HuH-7.5 (cell line): ENCODE measurements around the gene ATG101.
A peak's percentile ranks its signal among the peaks of the same experiment; 100 is the strongest.
"Not testable (repeated sequence)": the region's sequence is repeated elsewhere in the genome, so short reads cannot be mapped to it uniquely, and the experiment has no call there.

Experiments
- DNase-seq: peaks from one replicate; pipeline ENCODE4 v3.0.0; 2011; ENCODE audit warnings: low spot score

The ATG101 gene

GRCh38 chr12:52097045-52097666 lies 27.4 kb downstream of the ATG101 start:
- DNase-seq: peak; percentile 5

- DNase-seq: not testable (repeated sequence)
Measured at GRCh38 chr12:52104431-52105089, 34.8 kb downstream of the ATG101 start.

DNA sequence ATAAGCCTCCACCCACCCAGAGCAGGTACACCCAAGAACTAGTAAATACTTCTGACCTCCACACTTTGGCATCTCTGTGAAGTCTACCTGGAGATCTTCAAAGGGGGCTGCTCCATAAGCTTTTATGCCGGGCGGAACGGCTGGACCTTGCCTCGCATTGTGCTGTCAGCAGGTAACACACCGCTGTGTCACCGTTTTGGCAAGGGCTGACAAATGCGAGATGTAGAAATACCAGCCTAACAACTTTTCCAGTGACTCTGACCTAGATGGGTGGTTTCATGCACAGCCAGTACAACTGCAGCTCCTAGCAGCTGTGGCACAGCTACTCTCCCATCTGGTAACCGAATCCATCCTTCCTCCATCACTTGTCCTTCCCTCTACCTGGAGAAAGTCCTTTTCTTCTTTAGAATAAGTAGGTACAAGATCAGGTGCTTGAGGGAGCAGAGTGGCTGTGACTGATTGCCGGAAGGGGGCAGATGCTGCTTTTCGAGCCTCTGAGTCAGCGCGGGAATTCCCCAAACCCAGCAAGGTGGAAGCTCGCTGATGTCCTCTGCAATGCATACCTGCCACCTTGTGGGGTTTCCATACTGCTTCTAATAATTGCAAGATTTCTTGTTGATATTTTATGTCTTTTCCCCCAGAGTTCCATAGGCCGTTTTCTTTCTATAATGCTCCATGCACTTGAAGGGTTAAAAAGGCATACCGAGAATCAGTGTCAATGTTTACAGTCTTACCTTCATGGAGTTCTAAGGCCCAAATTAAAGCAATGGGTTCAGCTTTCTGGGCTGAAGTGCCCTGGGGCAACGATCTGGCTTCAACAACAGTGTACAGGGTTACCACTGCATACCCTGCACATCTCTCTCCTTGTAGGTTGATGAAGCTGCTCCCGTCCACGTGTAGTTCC lies 46.7 kb downstream of the ATG101 start:
- DNase-seq: not testable (repeated sequence)

- DNase-seq: not testable (repeated sequence)
Measured at GRCh38 chr12:52117806-52118475, 48.2 kb downstream of the ATG101 start.

DNA sequence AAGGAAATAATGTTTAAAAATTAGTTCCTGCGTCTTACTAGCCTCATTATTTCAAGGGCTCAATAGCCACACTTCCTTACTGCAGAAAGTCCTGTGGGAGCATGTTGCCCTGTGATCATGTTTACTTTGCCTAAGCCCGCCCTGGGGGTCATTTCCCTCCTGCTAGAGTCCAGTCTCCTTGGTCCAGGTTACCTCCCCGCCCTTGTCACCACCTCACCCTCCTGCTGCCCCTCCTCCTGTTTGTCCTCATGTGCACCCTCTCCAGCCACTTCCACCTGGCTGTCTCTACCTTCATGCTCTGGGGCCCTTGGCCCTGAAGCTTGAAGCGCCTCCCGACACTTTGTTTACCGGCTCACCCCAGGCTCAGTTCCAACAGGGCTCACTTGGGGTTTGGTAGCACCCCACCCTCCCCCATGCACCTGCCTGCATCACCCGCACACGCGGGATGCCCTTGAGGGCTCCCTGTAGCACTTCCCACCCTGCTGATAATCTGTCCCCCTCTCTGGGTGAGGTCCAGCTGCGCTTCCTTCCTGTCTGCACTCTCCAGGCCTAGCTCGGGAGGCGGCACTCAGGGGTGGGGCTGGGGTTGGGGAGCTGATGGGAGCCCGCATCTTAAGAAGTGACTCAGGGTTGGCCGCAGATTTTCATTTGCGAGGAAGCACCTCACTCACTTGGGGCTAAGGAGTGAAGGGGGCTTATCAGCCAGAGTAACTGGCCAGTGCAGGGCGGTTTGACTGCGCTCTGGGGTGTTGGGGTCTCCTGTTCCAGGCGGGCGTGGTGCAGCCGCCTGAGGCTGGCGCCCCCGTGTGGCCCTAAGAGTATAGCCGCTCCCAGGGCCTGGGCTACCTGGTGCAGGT lies 49.8 kb downstream of the ATG101 start:
- DNase-seq: peak; percentile 77

DNA sequence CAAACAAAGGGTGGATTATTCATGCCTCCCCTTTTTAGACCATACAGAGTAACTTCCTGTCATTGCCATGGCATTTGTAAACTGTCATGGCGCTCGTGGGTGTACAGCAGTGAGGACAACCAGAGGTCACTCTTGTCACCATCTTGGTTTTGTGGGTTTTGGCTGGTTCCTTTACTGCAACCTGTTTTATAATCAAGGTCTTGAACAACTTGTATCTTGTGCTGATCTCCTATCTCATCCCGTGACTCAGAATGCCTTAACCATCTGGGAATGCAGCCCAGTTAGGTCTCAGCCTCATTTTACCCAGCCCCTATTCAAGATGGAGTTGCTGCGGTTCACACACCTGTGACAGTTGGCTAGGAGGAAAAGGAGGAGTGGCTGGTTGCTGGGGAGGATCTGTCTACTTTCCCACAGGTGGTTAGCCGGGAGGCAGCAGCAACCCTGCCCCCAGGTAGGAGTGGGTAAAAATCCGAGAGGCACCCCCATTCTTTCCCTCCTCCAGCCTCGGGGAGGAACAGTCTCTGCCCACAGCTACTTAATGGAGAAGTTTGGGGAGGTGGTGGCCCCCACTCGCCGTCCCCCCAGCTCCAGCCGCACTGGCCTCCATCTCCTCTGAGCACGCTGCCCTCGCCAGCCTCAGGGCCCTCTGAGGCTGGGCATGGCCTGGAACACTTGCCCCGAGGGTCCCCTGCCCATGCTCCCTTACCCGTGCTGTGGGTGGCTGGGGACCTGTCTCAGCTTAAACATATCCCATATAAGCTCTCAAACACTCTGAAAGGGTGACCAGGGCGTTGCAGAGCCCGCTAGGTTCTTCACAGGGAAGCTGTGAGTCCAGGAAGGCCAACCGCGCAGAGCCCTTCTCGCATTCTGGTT lies 51.4 kb downstream of the ATG101 start:
- DNase-seq: no peak

DNA sequence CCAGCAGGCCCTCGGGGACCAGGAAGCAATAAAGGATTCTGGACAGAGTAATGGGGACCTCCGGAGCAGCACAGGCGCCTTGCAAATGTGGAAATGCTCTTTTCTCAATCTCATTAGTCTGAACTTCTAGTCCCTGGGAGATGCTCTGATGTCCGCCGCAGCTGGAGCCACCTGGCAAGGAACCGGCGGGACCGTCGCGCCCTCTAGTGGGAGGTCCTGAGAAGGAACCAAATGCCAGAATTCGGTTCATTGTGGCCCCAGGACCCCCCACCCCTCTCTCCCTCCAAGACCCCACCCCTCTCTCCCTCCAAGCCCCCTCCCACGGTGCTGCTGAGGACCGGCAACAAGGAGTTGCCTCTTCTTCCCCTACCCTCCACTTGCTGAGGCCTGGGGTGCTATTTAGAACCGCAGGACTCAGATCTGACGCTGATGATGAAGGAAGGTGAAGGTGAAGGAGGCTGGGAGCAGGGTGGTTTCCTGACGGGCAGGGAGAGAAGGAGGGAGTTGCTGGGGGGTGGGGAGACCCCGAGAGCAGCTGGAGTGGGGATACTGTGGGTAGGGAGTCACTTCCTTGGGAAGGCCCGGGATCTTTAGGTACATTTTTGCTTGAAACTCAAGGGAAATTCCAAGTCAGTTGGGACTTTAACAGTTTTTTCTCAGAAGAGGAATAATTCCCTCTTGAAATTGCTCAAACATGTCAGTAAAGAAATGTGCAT lies 52.2 kb downstream of the ATG101 start:
- DNase-seq: peak; percentile 71

- no peak for DNase-seq
Measured at GRCh38 chr12:52122540-52122871, 52.7 kb downstream of the ATG101 start.

DNA sequence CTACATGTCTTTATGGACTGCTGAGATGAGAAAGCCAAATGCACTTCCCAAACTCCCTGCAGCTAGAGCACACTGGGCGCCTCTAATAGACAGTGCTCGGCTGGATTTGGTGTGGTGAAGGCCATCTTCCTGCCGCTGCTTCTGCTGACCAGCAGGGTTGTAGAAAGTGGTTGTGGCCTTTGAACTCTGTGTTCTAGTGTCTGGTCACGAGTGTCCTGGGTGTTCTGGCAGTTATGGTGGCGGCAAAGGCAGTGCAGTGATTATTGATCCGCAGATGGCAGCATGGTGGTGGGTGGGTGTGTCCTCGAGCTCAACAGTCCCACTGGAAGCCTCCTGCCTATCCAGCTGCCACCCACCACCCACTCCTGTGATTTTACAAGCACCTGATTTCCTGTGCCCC lies 53.1 kb downstream of the ATG101 start:
- no peak for DNase-seq

- DNase-seq: no peak
Measured at GRCh38 chr12:52123487-52124186, 53.9 kb downstream of the ATG101 start.

- no peak for DNase-seq
Measured at GRCh38 chr12:52125476-52125900, 55.7 kb downstream of the ATG101 start.

- DNase-seq: no peak
Measured at GRCh38 chr12:52126050-52126604, 56.3 kb downstream of the ATG101 start.
